BLaER1 (cell line): ENCODE results near the gene NHLH1.

Experiments
- H3K27ac ChIP-seq: shearing (Covaris generic); formaldehyde crosslinking; 2 replicates; pipeline ENCODE4 v1.8.1; 2022
- H3K27me3 ChIP-seq: shearing (Covaris generic); formaldehyde crosslinking; 2 replicates; pipeline ENCODE4 v1.8.1; 2022
- H3K36me3 ChIP-seq: shearing (Covaris generic); formaldehyde crosslinking; 2 replicates; pipeline ENCODE4 v1.8.1; 2022
- H3K4me1 ChIP-seq: shearing (Covaris generic); formaldehyde crosslinking; 2 replicates; pipeline ENCODE4 v1.8.1; 2022
- H3K4me2 ChIP-seq: shearing (Covaris generic); formaldehyde crosslinking; 2 replicates; pipeline ENCODE4 v1.8.1; 2022
- H3K4me3 ChIP-seq: shearing (Covaris generic); formaldehyde crosslinking; 2 replicates; pipeline ENCODE4 v1.8.1; 2022
- H3K9ac ChIP-seq: shearing (Covaris generic); formaldehyde crosslinking; 2 replicates; pipeline ENCODE4 v1.8.1; 2022
- H3K9me3 ChIP-seq: shearing (Covaris generic); formaldehyde crosslinking; 2 replicates; pipeline ENCODE4 v1.8.1; 2022
- H4K20me1 ChIP-seq: shearing (Covaris generic); formaldehyde crosslinking; 2 replicates; pipeline ENCODE4 v1.8.1; 2022
- Cebpa-rat ChIP-seq: shearing (Covaris generic); IDR thresholded peaks from 2 replicates; pipeline ENCODE4 v1.8.1; 2022

Gene NHLH1

DNA sequence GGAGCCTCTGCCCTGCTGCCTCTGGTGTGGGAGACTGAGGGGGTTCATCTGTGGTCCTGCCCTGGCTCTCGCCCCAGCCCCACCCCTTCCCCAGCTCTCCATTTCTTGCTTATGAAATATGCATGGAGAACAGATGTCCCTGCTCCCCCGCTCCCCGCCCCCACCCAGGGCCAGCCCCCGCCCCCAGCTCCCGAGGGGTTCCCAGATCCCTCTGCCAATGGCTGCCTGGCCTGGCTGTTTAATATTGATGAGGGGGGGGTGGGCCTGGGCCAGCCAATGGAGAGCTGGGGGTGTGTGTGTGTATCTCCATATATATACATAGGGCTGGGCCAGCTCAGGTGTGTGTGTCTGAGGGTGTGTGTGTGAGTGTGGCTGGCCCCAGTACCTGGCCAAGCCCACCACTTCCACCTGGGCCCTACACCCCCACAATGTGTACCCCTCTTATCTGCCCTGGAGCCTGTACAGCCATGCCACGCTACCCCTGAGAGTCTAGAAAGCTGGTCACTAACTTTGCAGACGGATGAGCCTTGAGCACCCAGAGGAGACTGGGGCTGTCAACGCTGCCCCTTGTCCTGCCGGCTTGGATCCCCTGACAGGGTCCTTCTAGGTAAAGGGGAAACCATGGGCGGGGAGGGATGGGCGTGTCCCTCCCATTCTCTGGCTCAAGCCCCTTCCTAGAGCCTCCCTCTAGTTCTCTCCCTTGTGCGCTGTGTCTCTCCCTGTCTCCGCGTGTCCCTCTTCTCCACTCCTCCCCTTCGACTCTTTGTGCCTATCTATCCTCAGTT lies at the start of gene NHLH1:
Gene NHLH1 (plus strand): TSS at position 341 of the 785 bp plus-strand sequence. CDS start 3,661 bp downstream, outside the sequence.
- TF ChIP-seq Cebpa-rat, result no peak
- Histone ChIP-seq H3K36me3 (no peaks in the 10 kb centered on the region), H3K9me3 (no peaks in the 10 kb centered on the region), H3K9ac (no peak within 1 kb of the TSS), H3K4me3 (no peak within 1 kb of the TSS), H3K4me2 (no peak within 1 kb of the TSS), H3K27me3 (no peaks in the 10 kb centered on the region), H3K4me1 (peaks cover 13% of the 10 kb centered on the region), H3K27ac (no peak within 1 kb of the TSS), H4K20me1 (no peaks in the 10 kb centered on the region)

- peaks cover 92% of the 10 kb centered on the region for H3K36me3 ChIP-seq
Measured at GRCh38 chr1:160322831-160323230, 44.0 kb upstream of the NHLH1 start.

DNA sequence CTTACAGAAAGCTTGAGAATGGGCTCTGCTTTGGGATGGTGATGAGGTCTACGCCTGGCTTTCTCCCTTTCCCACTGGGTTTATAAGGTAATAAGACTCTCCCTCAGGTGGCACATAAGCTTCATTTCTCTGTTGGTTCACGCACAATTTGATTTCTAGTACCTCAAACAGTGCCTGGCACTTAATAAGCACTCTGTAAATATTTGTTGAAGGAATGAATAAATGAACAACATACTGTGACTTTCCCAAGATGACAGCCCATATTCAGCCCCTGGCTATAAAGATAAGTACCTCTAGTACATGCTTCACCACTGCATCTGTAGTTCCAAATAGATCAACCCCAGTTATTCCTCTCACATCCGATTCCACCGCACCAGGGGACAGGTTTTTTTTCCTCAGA lies 41.6 kb upstream of the NHLH1 start:
- Histone ChIP-seq H3K36me3 (peaks cover 98% of the 10 kb centered on the region), H3K4me2 (no peak overlapping the region)

More at GRCh38 chr1:160322831-160323230, 44.0 kb upstream of the NHLH1 start:
- Histone ChIP-seq H3K27ac (no peak overlapping the region), H3K9ac (no peak overlapping the region), H3K4me2 (no peak overlapping the region), H3K4me1 (no peaks in the 10 kb centered on the region), H3K9me3 (peaks cover 2% of the 10 kb centered on the region), H3K27me3 (no peaks in the 10 kb centered on the region), H4K20me1 (peaks cover 37% of the 10 kb centered on the region), H3K4me3 (no peak overlapping the region)
- no peak for TF ChIP-seq Cebpa-rat

GRCh38 chr1:160326418-160326817 lies 40.5 kb upstream of the NHLH1 start:
- no peaks in the 10 kb centered on the region for H3K27me3 ChIP-seq
- no peak overlapping the region for H3K4me3 ChIP-seq
- H3K27ac ChIP-seq, result no peak overlapping the region
- H3K4me1 ChIP-seq, result no peaks in the 10 kb centered on the region
- H3K9ac ChIP-seq, result no peak overlapping the region
- TF ChIP-seq Cebpa-rat, result no peak
- H3K36me3 ChIP-seq, result peaks cover 100% of the 10 kb centered on the region
- H3K4me2 ChIP-seq, result no peak overlapping the region
- peaks cover 41% of the 10 kb centered on the region for H4K20me1 ChIP-seq
- H3K9me3 ChIP-seq, result no peaks in the 10 kb centered on the region

More for the DNA sequence above, 41.6 kb upstream of the NHLH1 start:
- H3K27ac ChIP-seq, result no peak overlapping the region
- no peak overlapping the region for H3K9ac ChIP-seq
- H3K4me1 ChIP-seq, result no peaks in the 10 kb centered on the region
- no peak overlapping the region for H3K4me3 ChIP-seq
- no peak for TF ChIP-seq Cebpa-rat
- peaks cover 45% of the 10 kb centered on the region for H4K20me1 ChIP-seq
- no peaks in the 10 kb centered on the region for H3K27me3 ChIP-seq
- H3K9me3 ChIP-seq, result no peaks in the 10 kb centered on the region

DNA sequence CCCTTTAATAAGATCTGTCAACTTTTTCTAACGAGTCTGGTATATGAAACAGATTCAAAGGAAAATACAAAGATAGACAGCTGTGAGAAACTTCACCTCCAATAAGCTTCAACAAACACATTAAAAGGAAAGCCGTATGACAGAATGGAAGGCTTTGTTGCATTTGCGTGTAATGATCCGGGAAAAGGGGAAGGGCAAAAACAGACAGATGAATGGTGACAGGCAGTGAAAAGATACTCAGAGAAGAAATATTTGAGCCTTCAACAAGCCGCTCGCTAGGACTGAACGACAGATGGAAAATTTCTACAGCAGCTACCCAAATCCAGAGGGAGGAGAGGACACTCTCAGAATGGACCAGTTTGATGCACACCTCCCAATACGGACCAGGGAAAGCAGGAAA lies 38.7 kb upstream of the NHLH1 start:
- Histone ChIP-seq H3K4me2 (no peak overlapping the region), H4K20me1 (peaks cover 32% of the 10 kb centered on the region), H3K36me3 (peaks cover 100% of the 10 kb centered on the region), H3K4me3 (no peak overlapping the region), H3K9ac (no peak overlapping the region), H3K9me3 (no peaks in the 10 kb centered on the region), H3K27ac (no peak overlapping the region), H3K4me1 (no peaks in the 10 kb centered on the region), H3K27me3 (no peaks in the 10 kb centered on the region)
- TF ChIP-seq Cebpa-rat, result no peak

- Histone ChIP-seq H4K20me1 (peaks cover 32% of the 10 kb centered on the region), H3K36me3 (peaks cover 98% of the 10 kb centered on the region), H3K27me3 (no peaks in the 10 kb centered on the region), H3K9ac (no peak overlapping the region), H3K4me1 (no peaks in the 10 kb centered on the region), H3K27ac (no peak overlapping the region), H3K4me3 (no peak overlapping the region), H3K4me2 (no peak overlapping the region), H3K9me3 (no peaks in the 10 kb centered on the region)
- no peak for TF ChIP-seq Cebpa-rat
Measured at GRCh38 chr1:160330119-160330518, 36.8 kb upstream of the NHLH1 start.

DNA sequence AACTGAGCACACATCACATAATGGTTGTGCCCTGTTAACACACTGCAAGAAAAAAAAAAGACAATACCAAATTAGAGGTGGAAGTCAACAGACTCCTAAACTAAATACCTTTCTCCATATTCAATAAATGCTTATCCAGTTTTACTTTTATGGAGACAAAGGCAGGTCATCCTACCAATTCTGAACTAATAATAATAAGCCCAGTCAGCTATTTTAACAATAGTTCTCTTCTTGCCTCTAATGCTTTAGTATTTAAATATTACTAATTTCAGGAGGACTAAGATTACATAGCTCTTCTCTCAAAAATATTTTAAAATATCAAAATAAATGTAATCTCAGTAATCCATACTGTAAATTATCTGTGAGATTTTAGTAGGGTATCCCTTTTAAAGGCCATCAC lies 34.4 kb upstream of the NHLH1 start:
- no peak overlapping the region for H3K4me3 ChIP-seq
- no peak overlapping the region for H3K9ac ChIP-seq
- H3K9me3 ChIP-seq, result no peaks in the 10 kb centered on the region
- TF ChIP-seq Cebpa-rat, result no peak
- H3K27me3 ChIP-seq, result no peaks in the 10 kb centered on the region
- peaks cover 96% of the 10 kb centered on the region for H3K36me3 ChIP-seq
- no peak overlapping the region for H3K27ac ChIP-seq
- no peak overlapping the region for H3K4me2 ChIP-seq
- no peaks in the 10 kb centered on the region for H3K4me1 ChIP-seq
- H4K20me1 ChIP-seq, result peaks cover 43% of the 10 kb centered on the region

DNA sequence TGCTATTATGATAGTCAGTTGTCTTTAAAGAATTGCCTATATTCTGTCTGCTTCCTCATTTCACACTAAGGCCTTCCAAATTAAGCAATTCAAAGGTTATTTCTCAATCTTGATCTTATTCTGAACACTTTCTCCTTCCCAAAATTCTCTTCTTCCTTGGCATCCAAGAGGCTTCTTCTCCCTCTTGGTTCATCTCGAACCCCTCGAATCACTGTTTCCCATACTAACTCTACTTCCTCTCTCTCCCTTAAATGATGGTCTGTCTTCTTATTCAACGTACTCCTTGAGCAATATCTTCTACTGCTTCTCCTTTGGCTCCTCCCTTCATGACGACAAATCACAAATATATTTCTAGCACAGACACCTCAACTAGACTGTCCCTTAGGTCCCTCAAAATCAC lies 28.3 kb upstream of the NHLH1 start:
- Histone ChIP-seq H3K4me3 (no peak overlapping the region), H3K36me3 (peaks cover 70% of the 10 kb centered on the region), H3K27me3 (no peaks in the 10 kb centered on the region), H3K9me3 (no peaks in the 10 kb centered on the region), H3K27ac (no peak overlapping the region), H4K20me1 (peaks cover 57% of the 10 kb centered on the region), H3K4me2 (no peak overlapping the region), H3K4me1 (peaks cover 20% of the 10 kb centered on the region), H3K9ac (no peak overlapping the region)
- TF ChIP-seq Cebpa-rat, result no peak

DNA sequence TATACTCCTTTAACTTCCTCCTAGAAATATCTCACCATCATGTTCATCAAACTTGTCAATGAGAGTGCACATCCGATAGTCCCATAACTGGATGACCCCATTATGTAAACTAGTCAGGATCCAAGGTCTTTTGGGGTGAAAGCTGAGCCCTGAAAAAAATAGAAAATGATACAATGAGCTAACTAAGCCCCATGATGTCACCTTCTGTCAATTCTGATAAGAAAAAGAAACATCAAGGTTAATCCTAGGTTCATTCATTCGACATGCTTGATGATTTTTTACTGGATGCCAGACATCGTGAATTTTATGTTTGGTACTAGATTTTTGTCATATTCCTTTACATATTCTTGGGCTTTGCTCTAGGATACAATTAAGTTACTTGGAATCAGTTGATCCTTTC lies 26.7 kb upstream of the NHLH1 start:
- no peak for TF ChIP-seq Cebpa-rat
- H3K36me3 ChIP-seq, result peaks cover 63% of the 10 kb centered on the region
- H3K9me3 ChIP-seq, result no peaks in the 10 kb centered on the region
- H3K27me3 ChIP-seq, result no peaks in the 10 kb centered on the region
- no peak overlapping the region for H3K4me3 ChIP-seq
- H3K4me1 ChIP-seq, result peaks cover 34% of the 10 kb centered on the region
- H3K9ac ChIP-seq, result no peak overlapping the region
- H3K4me2 ChIP-seq, result peak overlapping the region; percentile 93; the same call in 1 of the 2 replicates
- H4K20me1 ChIP-seq, result peaks cover 57% of the 10 kb centered on the region
- H3K27ac ChIP-seq, result no peak overlapping the region

- Histone ChIP-seq H3K27ac (no peak overlapping the region), H3K4me3 (no peak overlapping the region), H4K20me1 (peaks cover 57% of the 10 kb centered on the region), H3K9me3 (no peaks in the 10 kb centered on the region), H3K9ac (no peak overlapping the region), H3K27me3 (no peaks in the 10 kb centered on the region), H3K4me2 (peak overlapping the region; percentile 93), H3K4me1 (peaks cover 42% of the 10 kb centered on the region), H3K36me3 (peaks cover 63% of the 10 kb centered on the region)
- TF ChIP-seq Cebpa-rat, result no peak
Measured at GRCh38 chr1:160340866-160341265, 26.0 kb upstream of the NHLH1 start.
